NT2/D1 (cell line): ENCODE measurements around the gene OSGIN1.

Experiments used
- DNase-seq: peaks from one replicate; pipeline ENCODE4 v3.0.0-alpha.2; 2011; ENCODE audit warnings: low read depth, low spot score
- H3K27me3 ChIP-seq: 2 replicates; pipeline ENCODE4 v1.6.0; 2011; ENCODE audit warnings: mild to moderate bottlenecking; ENCODE audit not compliant: insufficient read length, insufficient read depth
- H3K36me3 ChIP-seq: 2 replicates; pipeline ENCODE4 v1.6.1; 2011; ENCODE audit warnings: mild to moderate bottlenecking, low read length, mixed read lengths; ENCODE audit not compliant: insufficient read depth, insufficient read length
- H3K4me1 ChIP-seq: 2 replicates; pipeline ENCODE4 v1.5.1; 2011; ENCODE audit not compliant: insufficient read depth, insufficient read length
- H3K4me3 ChIP-seq: 2 replicates; pipeline ENCODE4 v1.5.1; 2011; ENCODE audit warnings: low read depth; ENCODE audit not compliant: insufficient read length
- H3K9ac ChIP-seq: 2 replicates; pipeline ENCODE4 v1.6.0; 2011; ENCODE audit warnings: low read depth; ENCODE audit not compliant: insufficient read length
- H3K9me3 ChIP-seq: 2 replicates; pipeline ENCODE4 v1.5.1; 2011; ENCODE audit warnings: mild to moderate bottlenecking, low read length; ENCODE audit not compliant: insufficient read depth
- SUZ12 ChIP-seq: IDR thresholded peaks from 2 replicates; pipeline ENCODE4 v1.6.1; 2011; ENCODE audit not compliant: insufficient read length, insufficient read depth; ENCODE audit errors: extremely low read depth
- YY1 ChIP-seq: IDR thresholded peaks from 2 replicates; pipeline ENCODE4 v1.6.1; 2011; ENCODE audit not compliant: insufficient read length, insufficient read depth
- ZNF274 ChIP-seq: IDR thresholded peaks from 2 replicates; pipeline ENCODE4 v1.6.1; 2011; ENCODE audit warnings: mild to moderate bottlenecking, low read depth, low read length

Gene OSGIN1

DNA sequence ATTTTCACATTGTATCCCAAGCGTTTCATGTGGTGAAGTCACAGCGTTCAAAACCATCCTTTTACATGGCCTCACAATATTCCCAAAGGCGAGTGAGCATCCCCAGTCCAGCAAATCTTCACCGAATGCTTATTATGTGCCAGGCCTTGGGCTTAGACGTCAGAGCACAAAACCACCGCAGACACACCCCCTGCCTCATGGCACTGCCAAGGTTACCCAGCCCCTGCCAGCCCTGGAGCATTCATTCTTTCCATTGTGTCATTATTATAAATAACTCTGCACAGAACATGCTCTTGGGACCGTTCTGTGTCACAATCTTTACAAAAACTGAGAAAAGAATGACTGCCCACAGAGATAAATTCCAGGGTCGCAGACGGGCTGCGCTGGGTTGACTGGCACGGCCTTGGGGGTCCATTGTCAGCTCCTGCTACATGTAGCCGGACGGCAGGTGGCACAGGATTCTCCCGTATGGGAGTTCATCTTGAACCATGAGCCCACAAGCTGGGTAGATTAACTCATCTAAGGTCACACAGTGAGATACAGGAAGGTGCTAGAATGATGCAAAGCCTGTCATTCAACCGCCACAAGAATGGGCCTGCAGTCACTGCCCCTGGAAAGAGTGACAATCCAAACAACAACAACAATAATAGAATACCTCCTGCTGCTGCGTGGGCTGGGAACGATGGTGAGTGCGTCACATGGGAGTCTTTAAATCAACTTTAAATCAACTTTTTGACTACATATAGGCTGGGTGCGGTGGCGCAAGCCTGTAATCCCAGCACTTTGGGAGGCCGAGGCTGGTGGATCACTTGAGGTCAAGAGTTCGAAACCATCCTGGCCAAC, 10.5 kb downstream of the OSGIN1 start:
- Histone ChIP-seq H3K4me3 (no peak overlapping the region), H3K27me3 (peaks cover 3% of the 10 kb centered on the region), H3K9me3 (no peaks in the 10 kb centered on the region), H3K9ac (no peak overlapping the region), H3K36me3 (peaks cover 16% of the 10 kb centered on the region), H3K4me1 (no peaks in the 10 kb centered on the region)
- TF ChIP-seq YY1 (no peak), SUZ12 (no peak), ZNF274 (no peak)
- DNase-seq = no peak

GRCh38 chr16:83964684-83965443, 11.8 kb downstream of the OSGIN1 start:
- peaks cover 11% of the 10 kb centered on the region for H3K36me3 ChIP-seq
- no peak overlapping the region for H3K9ac ChIP-seq
- H3K4me1 ChIP-seq = peaks cover 4% of the 10 kb centered on the region
- no peak for DNase-seq
- H3K9me3 ChIP-seq = no peaks in the 10 kb centered on the region
- H3K27me3 ChIP-seq = peaks cover 12% of the 10 kb centered on the region
- no peak for TF ChIP-seq ZNF274
- TF ChIP-seq SUZ12 = no peak
- TF ChIP-seq YY1 = no peak
- no peak overlapping the region for H3K4me3 ChIP-seq

DNA sequence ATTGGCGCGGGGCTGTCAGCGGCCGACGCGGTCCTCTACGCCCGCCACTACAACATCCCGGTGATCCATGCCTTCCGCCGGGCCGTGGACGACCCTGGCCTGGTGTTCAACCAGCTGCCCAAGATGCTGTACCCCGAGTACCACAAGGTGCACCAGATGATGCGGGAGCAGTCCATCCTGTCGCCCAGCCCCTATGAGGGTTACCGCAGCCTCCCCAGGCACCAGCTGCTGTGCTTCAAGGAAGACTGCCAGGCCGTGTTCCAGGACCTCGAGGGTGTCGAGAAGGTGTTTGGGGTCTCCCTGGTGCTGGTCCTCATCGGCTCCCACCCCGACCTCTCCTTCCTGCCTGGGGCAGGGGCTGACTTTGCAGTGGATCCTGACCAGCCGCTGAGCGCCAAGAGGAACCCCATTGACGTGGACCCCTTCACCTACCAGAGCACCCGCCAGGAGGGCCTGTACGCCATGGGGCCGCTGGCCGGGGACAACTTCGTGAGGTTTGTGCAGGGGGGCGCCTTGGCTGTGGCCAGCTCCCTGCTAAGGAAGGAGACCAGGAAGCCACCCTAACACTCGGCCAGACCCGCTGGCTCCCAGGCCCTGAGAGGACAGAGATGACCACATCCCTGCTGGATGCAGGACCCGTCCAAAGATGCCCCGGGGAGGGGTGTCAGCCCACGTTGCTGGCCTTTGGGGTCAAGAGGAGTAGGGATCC, 12.6 kb downstream of the OSGIN1 start:
- H3K4me1 ChIP-seq = peaks cover 11% of the 10 kb centered on the region
- no peak for TF ChIP-seq ZNF274
- TF ChIP-seq SUZ12 = no peak
- no peak for TF ChIP-seq YY1
- peaks cover 14% of the 10 kb centered on the region for H3K27me3 ChIP-seq
- no peak overlapping the region for H3K4me3 ChIP-seq
- H3K9ac ChIP-seq = no peak overlapping the region
- no peak for DNase-seq
- H3K9me3 ChIP-seq = no peaks in the 10 kb centered on the region
- H3K36me3 ChIP-seq = peaks cover 10% of the 10 kb centered on the region

- no peak for DNase-seq
- H3K36me3 ChIP-seq = peaks cover 7% of the 10 kb centered on the region
- no peaks in the 10 kb centered on the region for H3K9me3 ChIP-seq
- H3K27me3 ChIP-seq = peaks cover 14% of the 10 kb centered on the region
- H3K4me3 ChIP-seq = no peak overlapping the region
- H3K9ac ChIP-seq = no peak overlapping the region
- peaks cover 14% of the 10 kb centered on the region for H3K4me1 ChIP-seq
- TF ChIP-seq YY1 (no peak), SUZ12 (no peak)
These were observed 13.2 kb downstream of the OSGIN1 start for GRCh38 chr16:83966153-83966696.

DNA sequence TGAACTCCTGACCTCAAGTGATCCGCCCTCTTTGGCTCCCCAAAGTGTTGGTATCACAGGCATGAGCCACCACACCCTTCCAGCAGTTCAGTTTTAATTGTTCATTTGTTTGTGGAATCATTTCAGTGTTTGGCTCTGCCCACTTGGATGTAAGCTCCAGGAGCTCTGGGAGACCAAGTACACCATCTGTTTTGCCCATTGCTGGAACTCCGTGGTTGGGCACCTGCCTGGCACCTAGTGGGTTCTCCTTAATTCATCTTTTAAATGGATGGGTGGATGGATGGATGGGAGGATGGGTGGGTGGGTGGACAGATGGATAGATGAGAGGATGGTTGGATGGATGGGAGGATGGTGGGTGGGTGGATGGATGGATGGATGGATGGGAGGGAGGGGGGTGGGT, 14.1 kb downstream of the OSGIN1 start:
- TF ChIP-seq YY1 (no peak), SUZ12 (no peak), ZNF274 (no peak)
- no peak overlapping the region for H3K4me3 ChIP-seq
- no peak for DNase-seq
- H3K9me3 ChIP-seq = no peaks in the 10 kb centered on the region
- H3K27me3 ChIP-seq = peaks cover 14% of the 10 kb centered on the region
- no peak overlapping the region for H3K9ac ChIP-seq
- H3K4me1 ChIP-seq = peaks cover 18% of the 10 kb centered on the region
- H3K36me3 ChIP-seq = peaks cover 7% of the 10 kb centered on the region

GRCh38 chr16:83967838-83968305, 14.8 kb downstream of the OSGIN1 start, which contains the start of gene NECAB2:
Gene NECAB2, plus strand, starts transcription at chr16:83968244. Its CDS starts 405 bp downstream, at chr16:83968649.
- Histone ChIP-seq H3K27me3 (peaks cover 14% of the 10 kb centered on the region), H3K4me1 (peaks cover 20% of the 10 kb centered on the region), H3K9me3 (no peaks in the 10 kb centered on the region), H3K4me3 (peak within 1 kb of the TSS; percentile 37), H3K36me3 (peaks cover 7% of the 10 kb centered on the region), H3K9ac (peak within 1 kb of the TSS; percentile 64)
- TF ChIP-seq YY1 (no peak), ZNF274 (no peak), SUZ12 (no peak)
- DNase-seq = no peak
